UCSD-AML1 (cell line): ENCODE results near the gene TANGO6.

Experiments used
- DNase-seq: peaks from one replicate; lab custom pipeline; 2025; ENCODE audit not compliant: unreplicated experiment; lab: John Stamatoyannopoulos, UW

TANGO6 gene

GRCh38 chr16:69133373-69133954, 290.1 kb downstream of the TANGO6 start:
- DNase-seq: no peak
